ENCODE measurements around the gene LDAH. TPM values are rescaled to one million over a fixed set of nuclear protein-coding genes. Genes with fewer than 3 reads are reported as not detected.
A peak's percentile ranks its signal among the peaks of the same experiment; 100 is the strongest.

The LDAH gene
- polyA plus RNA-seq, 1 experiment = 31.4 TPM

DNA sequence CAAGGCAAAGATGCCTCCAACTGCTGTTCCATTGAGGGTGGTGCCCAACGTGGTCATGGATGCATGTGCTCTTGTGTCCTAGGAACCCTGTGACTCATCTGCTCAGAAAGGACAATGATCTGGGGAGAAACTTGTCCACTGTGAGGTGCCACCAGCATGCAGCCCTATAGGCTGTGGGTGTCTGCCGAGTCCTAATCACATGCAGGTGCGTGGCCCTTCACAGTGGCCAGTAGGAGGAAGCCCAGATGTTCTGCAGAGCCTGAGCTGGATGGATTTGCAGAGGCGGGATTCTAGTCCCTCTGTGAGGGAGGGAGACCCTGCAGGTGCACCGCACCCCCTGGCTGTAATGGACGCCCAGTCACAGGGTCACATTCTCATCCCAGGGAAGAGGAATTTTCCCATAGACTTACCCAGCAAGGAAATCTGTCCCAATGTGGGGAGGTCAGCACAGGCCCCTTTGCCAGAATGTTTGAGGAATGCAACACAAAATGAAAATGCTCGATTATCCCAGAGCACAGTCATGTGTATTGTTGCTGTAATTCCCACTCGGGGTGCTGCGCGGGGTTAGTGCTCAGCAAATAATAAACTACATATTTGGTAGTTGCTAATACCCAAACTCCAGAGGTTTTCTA lies 142.0 kb downstream of the LDAH start:
- no peaks in the 10 kb centered on the region for H3K27me3 ChIP-seq (ENCODE audit: control insufficient read depth, insufficient read depth, low read length)
- TF ChIP-seq, protein P1, sequence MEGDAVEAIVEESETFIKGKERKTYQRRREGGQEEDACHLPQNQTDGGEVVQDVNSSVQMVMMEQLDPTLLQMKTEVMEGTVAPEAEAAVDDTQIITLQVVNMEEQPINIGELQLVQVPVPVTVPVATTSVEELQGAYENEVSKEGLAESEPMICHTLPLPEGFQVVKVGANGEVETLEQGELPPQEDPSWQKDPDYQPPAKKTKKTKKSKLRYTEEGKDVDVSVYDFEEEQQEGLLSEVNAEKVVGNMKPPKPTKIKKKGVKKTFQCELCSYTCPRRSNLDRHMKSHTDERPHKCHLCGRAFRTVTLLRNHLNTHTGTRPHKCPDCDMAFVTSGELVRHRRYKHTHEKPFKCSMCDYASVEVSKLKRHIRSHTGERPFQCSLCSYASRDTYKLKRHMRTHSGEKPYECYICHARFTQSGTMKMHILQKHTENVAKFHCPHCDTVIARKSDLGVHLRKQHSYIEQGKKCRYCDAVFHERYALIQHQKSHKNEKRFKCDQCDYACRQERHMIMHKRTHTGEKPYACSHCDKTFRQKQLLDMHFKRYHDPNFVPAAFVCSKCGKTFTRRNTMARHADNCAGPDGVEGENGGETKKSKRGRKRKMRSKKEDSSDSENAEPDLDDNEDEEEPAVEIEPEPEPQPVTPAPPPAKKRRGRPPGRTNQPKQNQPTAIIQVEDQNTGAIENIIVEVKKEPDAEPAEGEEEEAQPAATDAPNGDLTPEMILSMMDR (IDR thresholded peaks at IDR 0.05; ENCODE audit: low read depth, low read length) = no peak
- ChIA-PET CTCF (interaction anchor here (1.1 to 1.4 kb wide), 4 partner anchors 8 to 143 kb away, joined by 3 to 5 read pairs (median 4); partner anchors contain the start of gene LDAH), POLR2A (no interaction called here)
- no peak for DNase-seq (ENCODE audit: low read depth, low spot score)
- no peak overlapping the region for H3K4me3 ChIP-seq (ENCODE audit: low read depth, low read length)
- H3K9me3 ChIP-seq (ENCODE audit: control insufficient read depth, insufficient read depth, low read length) = no peaks in the 10 kb centered on the region
- peak overlapping the region; percentile 11 for H3K27ac ChIP-seq (ENCODE audit: low read depth, low read length)

DNA sequence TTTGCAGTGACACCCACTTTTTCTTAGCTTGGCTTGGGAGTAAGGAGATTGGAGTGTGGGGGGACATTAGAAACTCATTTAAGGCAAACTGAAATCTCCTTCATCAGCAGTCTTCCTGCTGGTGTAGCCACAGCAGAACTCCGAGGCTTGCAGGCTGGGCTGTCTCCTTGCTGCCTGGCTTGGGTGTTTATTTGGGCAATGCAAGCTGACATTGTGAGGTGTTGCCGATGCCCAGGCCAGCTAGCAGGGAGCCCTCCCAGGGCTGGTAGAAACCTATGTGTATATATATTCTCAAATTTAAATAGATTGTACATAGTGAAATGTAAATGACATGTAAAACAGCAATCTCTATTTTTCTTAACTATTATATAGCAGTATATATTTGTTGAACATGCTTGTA lies 144.1 kb downstream of the LDAH start:
- Histone ChIP-seq H3K4me3 (ENCODE audit: low read depth, low read length) (no peak overlapping the region), H3K9me3 (ENCODE audit: control insufficient read depth, insufficient read depth, low read length) (no peaks in the 10 kb centered on the region), H3K27ac (ENCODE audit: low read depth, low read length) (no peak overlapping the region), H3K27me3 (ENCODE audit: control insufficient read depth, insufficient read depth, low read length) (no peaks in the 10 kb centered on the region)
- ChIA-PET CTCF (interaction anchor here (0.8 to 2.0 kb wide), 3 partner anchors 8 to 19 kb away, joined by 3 to 16 read pairs (median 7); no protein-coding TSS in a partner anchor), POLR2A (no interaction called here)
- TF ChIP-seq, protein P1 (IDR thresholded peaks at IDR 0.05; ENCODE audit: low read depth, low read length) = no peak
- no peak for DNase-seq (ENCODE audit: low read depth, low spot score)

DNA sequence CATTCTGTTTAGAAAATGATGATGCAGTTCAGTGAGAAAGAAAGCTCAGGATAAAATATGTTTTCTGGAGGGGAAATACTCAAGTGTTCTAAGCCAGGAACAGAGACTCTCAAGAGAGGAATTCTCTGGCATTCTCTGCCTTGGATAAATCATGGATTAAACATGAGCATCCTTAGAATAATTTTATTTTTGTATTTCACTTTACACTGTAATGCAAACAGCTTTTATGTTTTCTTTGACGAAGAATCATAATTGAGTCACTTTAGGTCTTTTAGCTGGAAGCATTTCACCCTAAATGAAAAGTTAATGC lies 144.9 kb downstream of the LDAH start:
- DNase-seq (ENCODE audit: low read depth, low spot score) = no peak

DNA sequence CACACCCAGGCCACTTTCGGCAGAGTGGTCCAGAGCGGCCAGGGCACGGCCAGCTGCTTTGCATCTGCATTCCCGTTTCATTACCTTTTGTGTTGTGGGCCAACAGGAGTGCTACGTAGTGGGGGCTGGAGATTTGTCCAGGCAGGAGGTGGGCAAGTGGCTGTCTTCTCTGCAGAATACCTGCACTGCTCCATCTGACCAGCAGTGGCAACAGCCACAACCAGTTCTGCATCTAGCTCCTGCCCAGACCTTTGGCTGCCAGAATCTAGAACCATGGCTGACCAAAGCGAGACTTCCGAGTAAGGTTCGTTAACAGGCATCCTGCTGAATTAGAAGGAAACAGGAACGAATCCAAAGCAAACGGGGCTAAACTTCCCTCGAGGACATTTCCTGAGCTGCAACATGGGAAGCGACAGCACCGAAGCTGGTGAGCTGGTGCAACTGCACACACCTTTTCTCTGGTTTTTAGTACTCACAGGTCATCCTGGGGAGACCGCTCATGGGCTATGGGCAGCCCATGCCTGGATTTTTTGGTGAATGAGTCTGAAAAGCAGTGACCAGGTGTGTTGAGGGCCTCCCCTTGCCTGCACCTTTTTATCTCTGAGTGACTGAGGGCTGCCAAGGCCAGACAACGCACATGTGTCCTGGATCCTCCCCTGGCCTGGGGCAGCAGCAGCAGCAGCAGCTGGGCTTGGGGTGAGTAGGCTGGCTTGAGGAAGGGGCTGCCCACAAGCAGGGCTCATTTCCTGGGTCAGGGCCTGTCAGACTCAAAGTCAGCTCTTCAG lies 145.4 kb downstream of the LDAH start:
- no peak for DNase-seq (ENCODE audit: low read depth, low spot score)
- ChIA-PET POLR2A (no interaction called here), CTCF (interaction anchor here (0.8 to 8.1 kb wide), 8 partner anchors 10 to 285 kb away, joined by 3 to 94 read pairs (median 6); partner anchors contain the start of gene HS1BP3)
- H3K27ac ChIP-seq (ENCODE audit: low read depth, low read length) = no peak overlapping the region
- H3K27me3 ChIP-seq (ENCODE audit: control insufficient read depth, insufficient read depth, low read length) = peaks cover 5% of the 10 kb centered on the region
- no peak overlapping the region for H3K4me3 ChIP-seq (ENCODE audit: low read depth, low read length)
- TF ChIP-seq, protein P1 (IDR thresholded peaks at IDR 0.05; ENCODE audit: low read depth, low read length) = peak; percentile 14; the same call in 1 of the 2 replicates
- H3K9me3 ChIP-seq (ENCODE audit: control insufficient read depth, insufficient read depth, low read length) = no peaks in the 10 kb centered on the region

More for the DNA sequence above, 144.9 kb downstream of the LDAH start:
- Histone ChIP-seq H3K27ac (ENCODE audit: low read depth, low read length) (no peak overlapping the region), H3K9me3 (ENCODE audit: control insufficient read depth, insufficient read depth, low read length) (no peaks in the 10 kb centered on the region), H3K4me3 (ENCODE audit: low read depth, low read length) (no peak overlapping the region), H3K27me3 (ENCODE audit: control insufficient read depth, insufficient read depth, low read length) (no peaks in the 10 kb centered on the region)
- TF ChIP-seq, protein P1 (IDR thresholded peaks at IDR 0.05; ENCODE audit: low read depth, low read length) = no peak
- ChIA-PET CTCF (interaction anchor here (0.8 to 2.0 kb wide), 5 partner anchors 9 to 27 kb away, joined by 3 to 16 read pairs (median 6); partner anchors contain the start of gene HS1BP3), POLR2A (no interaction called here)
